GM19351 (cell line): Measurements from ENCODE around the gene TRIM7.
"Not testable (repeated sequence)": the region's sequence is repeated elsewhere in the genome, so short reads cannot be mapped to it uniquely, and the experiment has no call there.

Source experiments
- ATAC-seq: cut with Tn5 transposase; IDR thresholded peaks from one replicate; pipeline ENCODE4 v1.9.1; 2021; ENCODE audit warnings: mild to moderate bottlenecking, moderate library complexity; ENCODE audit not compliant: unreplicated experiment

TRIM7 gene

GRCh38 chr5:181156758-181157157 is 48.2 kb downstream of the TRIM7 start:
- no peak for ATAC-seq

- ATAC-seq = no peak
Measured at GRCh38 chr5:181153814-181154213, 51.2 kb downstream of the TRIM7 start.

- ATAC-seq = no peak
Measured at GRCh38 chr5:181152406-181152805, 52.6 kb downstream of the TRIM7 start.

GRCh38 chr5:181151146-181151545 is 53.9 kb downstream of the TRIM7 start:
- no peak for ATAC-seq

- ATAC-seq = peak; percentile 65
Measured at GRCh38 chr5:181149806-181150733, 54.9 kb downstream of the TRIM7 start.

GRCh38 chr5:181149355-181149754 is 55.6 kb downstream of the TRIM7 start:
- no peak for ATAC-seq

- ATAC-seq = not testable (repeated sequence)
Measured at GRCh38 chr5:181146927-181147636, 57.9 kb downstream of the TRIM7 start, which contains the start of gene OR2V2. Gene OR2V2, plus strand, starts transcription at chr5:181147586. Its CDS starts 7,357 bp downstream, at chr5:181154943.

GRCh38 chr5:181145133-181145532 is 59.9 kb downstream of the TRIM7 start:
- no peak for ATAC-seq
